ENCODE measurements around the gene CLDN15. TPM values are rescaled to one million over a fixed set of nuclear protein-coding genes. Genes with fewer than 3 reads are reported as not detected.

CLDN15 gene
- total RNA-seq, 4 donors from 2014 or later, result 12.0 to 34.8 (median 25.6) TPM

DNA sequence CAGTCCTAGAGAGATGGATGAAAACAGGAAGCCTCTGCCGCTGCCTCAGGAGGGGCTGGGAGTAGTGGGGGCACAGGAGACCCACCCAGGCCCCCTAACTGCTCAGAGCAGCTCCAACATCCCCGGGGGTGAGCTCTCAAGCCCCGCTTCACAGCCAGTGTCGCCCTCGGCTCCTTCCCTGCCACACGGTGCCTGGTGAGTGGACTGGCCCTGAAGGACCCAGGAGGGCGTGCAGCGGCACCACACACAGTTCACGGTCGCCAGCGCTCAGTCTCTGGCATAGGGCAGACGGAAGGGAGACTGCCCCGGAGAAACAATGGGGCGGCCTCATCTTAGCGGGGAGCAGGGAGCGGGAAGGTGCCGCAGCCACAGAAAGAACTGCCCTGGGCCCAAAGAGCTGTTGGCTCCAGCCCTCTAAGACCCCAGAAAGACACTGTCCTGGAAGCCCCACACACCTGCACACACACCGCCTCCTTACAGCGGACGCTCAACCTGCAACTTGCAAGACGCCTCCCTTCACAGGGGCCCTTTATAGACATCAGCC is 1.2 kb downstream of the CLDN15 start:
- 70 to 90% methylated on average over 19 to 21 of the region's 21 CpGs for WGBS, 2 donors
- TF ChIP-seq EP300 (IDR thresholded peaks at IDR 0.05) (no peak), CTCF (IDR thresholded peaks at IDR 0.05) (no peak)
- H3K4me3 ChIP-seq, result peak overlapping the region in 2 of 4 donors; percentile 21 to 31
- H3K27me3 ChIP-seq, result no peaks in the 10 kb centered on the region
- DNase-seq (ENCODE audit: low spot score in 2 of 2), result no peak
- H3K9me3 ChIP-seq, result no peaks in the 10 kb centered on the region
- H3K4me1 ChIP-seq, result peaks cover 0 to 64% (median 19%) of the 10 kb centered on the region in 4 donors
- peak overlapping the region in 2 of 4 donors; percentile 81 to 83 for H3K27ac ChIP-seq
- H3K36me3 ChIP-seq, result peaks cover 0 to 75% (median 0%) of the 10 kb centered on the region in 3 donors

GRCh38 chr7:101235522-101235921 is 2.1 kb downstream of the CLDN15 start:
- WGBS, 2 donors, result 74 to 77% methylated on average over 9 of the region's 9 CpGs
- Histone ChIP-seq H3K9me3 (no peaks in the 10 kb centered on the region), H3K27me3 (no peaks in the 10 kb centered on the region), H3K4me3 (no peak overlapping the region), H3K27ac (peak overlapping the region in 1 of 4 donors; percentile 81), H3K36me3 (peaks cover 0 to 74% (median 0%) of the 10 kb centered on the region in 3 donors), H3K4me1 (peaks cover 0 to 56% (median 19%) of the 10 kb centered on the region in 4 donors)
- no peak for DNase-seq (ENCODE audit: low spot score in 2 of 2)
- TF ChIP-seq POLR2A (IDR thresholded peaks at IDR 0.05) (no peak), EP300 (IDR thresholded peaks at IDR 0.05) (no peak), CTCF (IDR thresholded peaks at IDR 0.05) (no peak)

- Histone ChIP-seq H3K4me3 (no peak overlapping the region), H3K9me3 (no peaks in the 10 kb centered on the region), H3K27ac (peak overlapping the region in 1 of 4 donors; percentile 42), H3K36me3 (peaks cover 0 to 73% (median 0%) of the 10 kb centered on the region in 3 donors), H3K27me3 (no peaks in the 10 kb centered on the region), H3K4me1 (peaks cover 0 to 51% (median 19%) of the 10 kb centered on the region in 4 donors)
- DNase-seq (ENCODE audit: low spot score in 2 of 2), result no peak
- TF ChIP-seq CTCF (IDR thresholded peaks at IDR 0.05) (peak in 2 of 5 experiments; percentile 18 to 20), EP300 (IDR thresholded peaks at IDR 0.05) (no peak)
- 71 to 75% methylated on average over 9 to 11 of the region's 11 CpGs for WGBS, 2 donors
Observed at GRCh38 chr7:101235050-101235449, 2.6 kb downstream of the CLDN15 start.

GRCh38 chr7:101234636-101235035 is 3.0 kb downstream of the CLDN15 start:
- no peak for DNase-seq (ENCODE audit: low spot score in 2 of 2)
- H3K4me1 ChIP-seq, result peaks cover 0 to 49% (median 19%) of the 10 kb centered on the region in 4 donors
- WGBS, 2 donors, result 69 to 84% methylated on average over 5 of the region's 5 CpGs
- TF ChIP-seq CTCF (IDR thresholded peaks at IDR 0.05), result no peak
- no peak for TF ChIP-seq EP300 (IDR thresholded peaks at IDR 0.05)
- TF ChIP-seq POLR2A (IDR thresholded peaks at IDR 0.05), result no peak
- no peaks in the 10 kb centered on the region for H3K9me3 ChIP-seq
- peak overlapping the region in 1 of 4 donors; percentile 42 for H3K27ac ChIP-seq
- H3K36me3 ChIP-seq, result peaks cover 0 to 73% (median 0%) of the 10 kb centered on the region in 3 donors
- H3K4me3 ChIP-seq, result no peak overlapping the region
- H3K27me3 ChIP-seq, result no peaks in the 10 kb centered on the region

DNA sequence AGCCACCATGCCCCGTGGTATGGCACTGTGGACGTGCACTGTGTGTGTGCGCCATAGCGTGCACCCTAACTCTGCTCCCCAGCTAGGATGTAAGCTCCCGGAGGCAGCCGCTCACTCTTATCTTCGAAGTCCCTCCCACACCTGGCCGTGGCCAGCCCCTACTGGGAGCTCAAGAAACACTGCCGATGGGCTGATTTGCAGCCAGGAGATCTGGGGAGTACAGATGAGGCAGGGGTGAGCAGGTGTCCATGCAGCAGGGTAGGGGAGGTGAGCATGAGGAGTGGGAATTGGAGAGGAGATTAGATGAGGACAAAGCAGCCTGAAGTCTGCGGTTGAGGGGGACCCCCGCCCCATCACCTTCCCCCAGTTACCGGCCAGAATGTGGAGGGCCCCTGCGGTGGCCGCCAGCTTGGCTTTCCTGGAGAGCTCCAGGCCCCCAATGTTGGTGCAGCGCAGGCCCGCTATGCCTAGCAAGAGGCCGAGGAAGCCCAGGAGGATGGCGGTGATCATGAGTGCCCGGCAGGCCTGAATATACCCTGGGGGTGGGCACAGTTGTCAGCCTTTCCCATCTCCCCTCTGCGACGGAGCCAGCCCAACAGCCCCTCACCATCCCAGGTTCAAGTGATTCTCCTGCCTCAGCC is 3.6 kb downstream of the CLDN15 start:
- TF ChIP-seq POLR2A (IDR thresholded peaks at IDR 0.05) (no peak), EP300 (IDR thresholded peaks at IDR 0.05) (no peak), CTCF (IDR thresholded peaks at IDR 0.05) (no peak)
- DNase-seq (ENCODE audit: low spot score in 2 of 2), result no peak
- Histone ChIP-seq H3K27me3 (no peaks in the 10 kb centered on the region), H3K27ac (peak overlapping the region in 1 of 4 donors; percentile 42), H3K4me1 (peaks cover 0 to 43% (median 19%) of the 10 kb centered on the region in 4 donors), H3K36me3 (peaks cover 0 to 73% (median 0%) of the 10 kb centered on the region in 3 donors), H3K9me3 (no peaks in the 10 kb centered on the region), H3K4me3 (no peak overlapping the region)
- 87 to 88% methylated on average over 21 of the region's 21 CpGs for WGBS, 2 donors
